OCI-M1 (cell line): ENCODE results near the gene IRF2BPL.
A peak's percentile ranks its signal among the peaks of the same experiment; 100 is the strongest.
"Not testable (repeated sequence)": the region's sequence is repeated elsewhere in the genome, so short reads cannot be mapped to it uniquely, and the experiment has no call there.

Experiments
- DNase-seq: peaks from one replicate; lab custom pipeline; 2025; lab: John Stamatoyannopoulos, UW

The IRF2BPL gene

DNA sequence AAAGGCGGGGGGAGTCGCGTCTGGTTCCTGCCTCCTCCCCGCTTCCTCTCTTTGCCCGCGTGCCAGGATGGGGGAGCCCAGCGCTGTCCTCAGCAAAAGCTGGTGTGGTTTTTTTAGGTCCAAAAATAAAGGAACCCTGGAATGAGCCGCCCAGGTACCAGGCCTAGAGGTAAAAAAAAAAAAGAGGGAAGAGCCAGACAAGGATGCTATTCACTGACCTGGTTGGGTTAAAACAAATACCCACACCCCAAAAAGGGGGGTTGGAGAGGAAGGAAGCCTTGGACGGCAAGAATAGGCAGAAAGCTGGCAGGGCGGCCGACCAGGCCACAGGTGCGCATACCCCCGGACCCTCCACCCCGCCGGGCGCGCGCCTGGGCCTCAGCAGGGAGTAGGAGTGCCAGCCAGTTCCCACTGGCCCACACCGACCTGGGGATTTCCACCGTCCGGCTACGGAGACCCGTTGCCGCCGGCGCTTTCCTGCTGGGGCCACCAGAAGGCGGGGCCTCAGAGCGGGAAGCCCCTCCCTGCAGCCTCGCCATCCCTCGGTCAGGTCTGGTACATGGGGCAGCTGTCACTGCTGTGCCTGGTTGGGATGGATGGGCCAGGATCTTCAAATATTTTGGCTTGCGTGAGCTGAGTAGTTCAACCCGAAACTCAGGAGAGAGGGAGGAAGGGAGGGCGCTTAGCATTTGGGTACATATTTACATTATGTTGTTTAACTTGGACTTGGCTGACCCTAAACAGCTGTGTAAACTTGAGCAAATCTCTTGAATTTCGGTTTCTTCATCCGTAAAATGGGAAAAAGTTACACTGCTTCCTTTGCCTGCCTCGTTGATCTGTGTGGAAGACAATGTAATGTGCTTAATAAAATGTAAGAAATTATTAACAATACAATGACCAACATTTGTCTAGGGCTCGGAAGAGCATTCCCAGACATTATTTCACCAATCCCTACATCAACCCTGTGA is 5.4 kb upstream of the IRF2BPL start:
- DNase-seq: peak; percentile 86

- DNase-seq: peak; percentile 87
Observed at GRCh38 chr14:77032844-77033621, 4.5 kb upstream of the IRF2BPL start.

DNA sequence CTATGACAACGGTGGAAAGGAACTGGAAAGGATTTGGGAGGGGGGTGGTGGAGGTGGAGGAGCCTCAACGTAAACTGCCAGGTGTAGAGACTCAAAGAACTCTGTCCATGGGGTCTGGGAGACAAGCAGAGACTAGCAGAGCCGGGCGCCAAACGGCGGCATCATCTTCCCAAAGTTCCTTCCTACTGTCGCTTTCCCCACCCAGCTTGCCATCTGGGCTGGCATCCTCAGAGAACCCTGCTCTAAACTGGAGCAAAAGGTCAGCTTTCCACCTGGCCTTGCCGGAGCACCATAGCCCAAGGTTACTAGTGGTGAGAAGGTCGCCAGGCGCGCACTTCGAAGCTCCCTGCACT is 4.0 kb upstream of the IRF2BPL start:
- no peak for DNase-seq

GRCh38 chr14:77031759-77032490 is 3.4 kb upstream of the IRF2BPL start:
- DNase-seq: no peak

- peak; percentile 78 for DNase-seq
Observed at GRCh38 chr14:77027538-77028383, 747 bp downstream of the IRF2BPL start.

DNA sequence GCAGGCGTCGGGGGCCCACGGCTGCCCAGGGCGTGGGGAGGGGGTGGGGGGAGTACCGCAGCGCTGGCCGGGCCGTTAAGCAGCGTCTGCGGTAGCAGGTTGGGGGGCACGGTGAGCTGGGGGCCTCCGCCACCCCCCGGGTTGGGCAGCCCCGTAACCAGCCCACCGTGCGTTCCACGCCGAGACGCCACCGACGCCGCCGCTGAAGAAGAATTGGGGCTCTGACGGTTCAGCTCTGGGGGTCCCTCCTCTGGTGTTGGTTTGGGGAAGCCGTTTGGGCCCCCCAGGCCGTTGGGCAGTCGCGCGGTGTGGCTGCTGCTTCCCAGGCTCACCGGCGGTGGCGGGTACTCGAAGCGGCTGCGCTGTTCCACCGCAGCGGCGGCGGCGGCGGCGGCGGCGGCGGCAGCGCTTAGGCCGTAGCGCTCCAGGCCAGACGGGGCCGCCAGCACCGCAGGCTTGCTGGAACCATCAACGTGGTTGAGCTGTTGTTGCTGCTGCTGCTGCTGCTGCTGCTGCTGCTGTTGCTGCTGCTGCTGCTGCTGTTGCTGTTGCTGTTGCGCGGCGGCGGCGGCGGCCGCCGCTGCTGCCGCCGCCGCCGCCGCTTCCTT is 1.5 kb downstream of the IRF2BPL start:
- DNase-seq: peak; percentile 61

GRCh38 chr14:77026166-77026929 is 2.2 kb downstream of the IRF2BPL start:
- DNase-seq: no peak

GRCh38 chr14:77025744-77026165 is 2.8 kb downstream of the IRF2BPL start:
- no peak for DNase-seq

DNA sequence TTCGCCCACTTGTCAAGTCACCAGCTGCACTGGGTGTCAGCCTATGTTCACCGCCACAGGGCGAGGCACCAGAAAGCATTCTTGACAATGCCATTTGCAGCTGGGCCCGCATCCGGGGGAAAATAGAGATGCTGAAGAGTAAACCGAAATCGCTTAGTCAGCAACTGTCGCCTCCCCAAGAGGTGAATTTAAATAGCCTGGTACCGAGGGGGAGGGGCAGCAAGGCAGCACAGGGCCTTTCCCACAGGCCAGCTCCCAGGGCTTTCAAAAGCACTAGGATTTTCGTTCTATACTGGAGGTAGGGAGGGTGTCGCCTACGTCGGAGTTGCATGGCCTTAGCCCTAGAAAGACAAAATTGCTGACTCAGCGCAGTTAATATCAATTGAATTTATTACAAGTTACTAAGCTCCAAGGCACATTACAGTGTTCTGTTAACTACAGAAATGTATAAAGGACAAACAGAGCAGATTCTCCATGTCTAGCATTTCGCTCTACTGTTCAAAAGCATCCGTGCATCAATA is 4.3 kb downstream of the IRF2BPL start:
- no peak for DNase-seq

DNA sequence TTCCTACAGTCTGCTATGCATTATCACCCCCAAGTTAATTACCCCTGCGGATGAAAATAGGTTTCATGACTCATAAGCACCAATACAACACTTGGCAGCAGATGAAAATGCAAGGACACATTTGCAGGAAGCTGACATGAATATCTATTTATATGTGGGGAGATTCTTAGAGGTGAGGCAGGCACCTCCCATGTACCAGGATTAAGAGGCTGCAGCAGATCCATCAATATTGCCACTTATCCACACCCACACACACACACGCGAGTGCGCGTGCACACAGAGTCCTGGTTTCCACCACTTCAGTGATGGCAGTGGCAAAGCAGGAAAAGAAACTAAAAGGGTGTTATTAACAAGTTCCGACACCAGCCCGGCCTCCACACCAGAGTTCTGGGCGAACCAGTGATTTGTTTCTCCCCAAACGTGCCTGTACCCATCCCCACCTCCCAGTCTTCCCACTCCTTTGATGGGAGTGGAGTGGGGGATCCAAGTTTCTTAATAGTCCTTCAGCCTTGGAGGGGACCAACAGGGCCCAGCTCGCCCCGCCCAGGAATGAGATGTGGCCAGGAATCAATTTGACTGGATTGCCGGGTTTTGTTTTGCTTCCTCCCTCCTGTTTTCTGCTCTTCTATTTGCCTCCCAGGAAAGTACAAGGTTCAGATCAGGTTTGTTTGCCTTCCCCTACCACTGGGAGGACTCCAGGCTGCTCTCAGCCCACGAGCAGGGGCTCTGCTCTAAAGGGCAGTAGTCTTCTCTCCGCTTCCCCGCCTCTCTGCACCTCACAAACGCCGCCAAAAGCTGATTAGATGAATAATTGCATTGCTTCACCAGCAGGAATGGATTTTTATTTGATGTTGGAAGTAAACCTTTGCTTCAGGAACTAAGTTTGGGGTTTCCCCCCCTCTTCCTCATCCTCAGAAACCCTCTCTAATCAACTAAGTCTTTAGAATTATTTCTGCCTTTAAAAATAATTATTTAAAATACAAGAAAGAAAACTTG is 5.2 kb downstream of the IRF2BPL start:
- DNase-seq: peak; percentile 3

GRCh38 chr14:77022236-77022852 is 6.2 kb downstream of the IRF2BPL start:
- DNase-seq: no peak

GRCh38 chr14:77021424-77021823 is 7.1 kb downstream of the IRF2BPL start:
- not testable (repeated sequence) for DNase-seq

- no peak for DNase-seq
Observed at GRCh38 chr14:77018785-77019184, 9.7 kb downstream of the IRF2BPL start.

- DNase-seq: no peak
Observed at GRCh38 chr14:77017666-77018065, 10.8 kb downstream of the IRF2BPL start.

DNA sequence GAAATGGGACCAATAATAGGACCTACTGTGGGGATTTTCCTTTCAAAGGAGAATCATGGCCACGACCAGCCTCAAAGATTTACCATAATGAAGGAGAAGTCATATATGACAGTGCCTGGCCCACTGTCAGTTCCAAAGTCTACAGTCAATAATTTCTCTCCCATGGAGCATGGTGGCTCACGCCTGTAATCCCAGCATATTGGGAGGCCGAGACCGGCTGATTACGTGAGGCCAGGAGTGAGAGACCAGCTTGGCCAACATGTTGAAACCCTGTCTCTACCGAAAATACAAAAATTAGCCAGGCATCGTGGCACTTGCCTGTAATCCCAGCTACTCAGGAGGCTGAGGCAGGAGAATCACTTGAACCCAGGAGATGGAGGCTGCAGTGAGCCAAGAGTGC is 13.8 kb downstream of the IRF2BPL start:
- DNase-seq: no peak

DNA sequence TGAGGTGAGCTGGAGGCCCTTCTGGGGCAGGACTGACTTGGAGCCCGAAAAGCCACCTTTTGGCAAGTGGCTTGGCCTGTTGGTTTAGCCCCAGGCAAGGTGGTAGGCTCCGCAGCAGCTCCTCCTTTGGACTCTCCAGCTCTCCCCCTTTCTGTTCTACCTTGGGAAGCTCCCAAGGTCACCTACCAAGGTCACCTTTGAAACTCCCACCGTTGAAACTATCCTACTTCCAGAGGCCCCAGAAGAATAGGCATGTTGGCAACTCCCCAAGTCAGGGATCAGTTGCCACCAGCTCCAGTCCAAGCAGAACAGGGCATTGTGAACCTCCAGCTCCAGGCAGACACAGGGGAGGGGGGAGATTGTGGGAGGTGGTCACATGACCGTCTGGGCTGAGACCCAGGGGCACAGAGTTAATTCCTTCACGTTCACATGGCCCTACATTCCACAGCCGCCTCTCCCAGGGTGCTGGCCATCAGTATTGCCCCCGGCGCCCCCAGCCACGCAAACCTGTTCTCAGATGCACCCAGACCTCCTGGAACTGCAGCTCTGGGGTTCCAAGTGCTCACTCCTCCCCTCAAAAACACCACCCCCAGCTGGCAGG is 14.4 kb downstream of the IRF2BPL start:
- DNase-seq: no peak

DNA sequence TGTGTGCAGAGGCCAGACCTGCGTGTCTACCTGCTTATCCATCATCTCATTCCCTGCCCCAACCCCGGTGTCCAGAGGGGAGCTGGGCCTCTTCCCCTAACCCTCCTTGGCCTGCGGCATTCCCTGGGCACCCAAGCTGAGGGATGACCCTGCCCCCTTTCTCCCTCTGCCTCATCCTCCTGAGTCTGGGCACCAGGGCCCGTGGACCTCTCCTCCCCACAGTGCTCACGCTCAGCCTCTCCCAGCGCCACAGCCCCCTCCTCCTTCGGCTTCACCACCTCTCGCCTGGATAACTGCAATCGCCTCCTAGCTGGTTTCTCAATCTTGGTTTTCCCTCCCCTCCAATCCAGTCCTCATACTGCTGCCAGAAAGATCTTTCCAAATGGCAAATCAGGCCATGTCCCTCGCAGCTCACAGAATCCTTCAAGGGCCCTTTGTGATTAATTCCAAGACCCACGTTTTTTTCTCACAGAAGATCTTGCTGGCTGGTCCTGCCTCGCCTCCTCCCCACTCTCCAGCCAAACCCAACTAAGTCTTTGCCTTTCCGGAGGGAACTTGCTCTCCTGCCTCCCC is 16.2 kb downstream of the IRF2BPL start:
- no peak for DNase-seq
